NCI-H2196 treated with DMSO at 0.1 percent for 48 hours (cell line): ENCODE results near the gene CXCR4.
"Not testable (repeated sequence)": the region's sequence is repeated elsewhere in the genome, so short reads cannot be mapped to it uniquely, and the experiment has no call there.

ENCODE experiments used
- DNase-seq: peaks from one replicate; lab custom pipeline; 2025; ENCODE audit not compliant: unreplicated experiment; lab: John Stamatoyannopoulos, UW

The CXCR4 gene

DNA sequence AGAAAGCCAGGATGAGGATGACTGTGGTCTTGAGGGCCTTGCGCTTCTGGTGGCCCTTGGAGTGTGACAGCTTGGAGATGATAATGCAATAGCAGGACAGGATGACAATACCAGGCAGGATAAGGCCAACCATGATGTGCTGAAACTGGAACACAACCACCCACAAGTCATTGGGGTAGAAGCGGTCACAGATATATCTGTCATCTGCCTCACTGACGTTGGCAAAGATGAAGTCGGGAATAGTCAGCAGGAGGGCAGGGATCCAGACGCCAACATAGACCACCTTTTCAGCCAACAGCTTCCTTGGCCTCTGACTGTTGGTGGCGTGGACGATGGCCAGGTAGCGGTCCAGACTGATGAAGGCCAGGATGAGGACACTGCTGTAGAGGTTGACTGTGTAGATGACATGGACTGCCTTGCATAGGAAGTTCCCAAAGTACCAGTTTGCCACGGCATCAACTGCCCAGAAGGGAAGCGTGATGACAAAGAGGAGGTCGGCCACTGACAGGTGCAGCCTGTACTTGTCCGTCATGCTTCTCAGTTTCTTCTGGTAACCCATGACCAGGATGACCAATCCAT, 2.7 kb downstream of the CXCR4 start:
- DNase-seq = no peak

DNA sequence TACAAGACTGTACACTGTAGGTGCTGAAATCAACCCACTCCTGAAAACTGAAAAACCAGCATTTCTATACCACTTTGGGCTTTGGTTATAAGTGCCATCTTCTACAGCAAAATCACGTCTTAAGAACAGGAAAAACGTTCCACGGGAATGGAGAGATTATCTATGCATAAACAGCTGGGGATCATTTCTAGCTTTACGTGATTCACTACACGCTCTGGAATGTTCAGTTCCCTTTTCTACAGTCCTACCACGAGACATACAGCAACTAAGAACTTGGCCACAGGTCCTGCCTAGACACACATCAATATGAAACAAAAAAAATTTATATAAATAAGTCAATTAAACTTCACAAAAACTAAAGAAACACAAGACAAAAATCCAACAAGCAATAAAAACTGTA, 3.6 kb downstream of the CXCR4 start:
- DNase-seq = no peak

DNA sequence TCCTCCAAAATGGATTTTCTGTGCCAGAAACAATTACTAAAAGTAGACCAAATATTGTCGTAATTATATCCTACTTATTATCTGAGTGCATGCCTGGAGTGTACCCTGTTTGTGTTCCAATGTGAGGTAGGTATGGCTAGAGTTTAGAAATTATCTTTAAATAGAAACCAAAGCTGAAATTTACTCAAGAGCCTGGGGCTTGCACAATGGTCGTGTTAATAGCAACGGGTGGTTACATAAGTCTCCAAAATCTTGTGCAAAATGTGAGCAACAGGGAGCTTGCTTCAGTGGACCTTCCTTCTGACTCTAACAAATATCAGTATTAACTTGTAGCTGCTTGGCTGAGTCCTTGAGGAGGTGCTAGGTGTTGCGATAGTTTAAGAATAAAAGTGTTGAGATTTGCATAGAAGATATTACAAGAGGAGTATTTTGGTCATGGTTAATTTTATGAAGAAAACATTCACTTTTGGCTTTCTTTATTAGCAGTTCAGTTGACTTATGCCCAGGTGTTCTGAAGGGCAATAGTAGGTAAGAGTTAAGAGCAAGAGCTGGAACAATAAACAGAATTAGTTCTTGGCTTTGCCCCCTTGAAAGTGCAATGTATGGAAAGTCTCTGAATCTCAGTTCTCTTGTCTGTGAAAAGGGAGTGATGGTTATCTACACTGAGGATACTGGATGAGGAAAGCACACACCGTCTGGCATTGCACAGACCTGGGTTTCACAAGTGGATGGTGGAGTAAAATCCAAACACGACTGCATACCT, 4.6 kb downstream of the CXCR4 start:
- DNase-seq = no peak

DNA sequence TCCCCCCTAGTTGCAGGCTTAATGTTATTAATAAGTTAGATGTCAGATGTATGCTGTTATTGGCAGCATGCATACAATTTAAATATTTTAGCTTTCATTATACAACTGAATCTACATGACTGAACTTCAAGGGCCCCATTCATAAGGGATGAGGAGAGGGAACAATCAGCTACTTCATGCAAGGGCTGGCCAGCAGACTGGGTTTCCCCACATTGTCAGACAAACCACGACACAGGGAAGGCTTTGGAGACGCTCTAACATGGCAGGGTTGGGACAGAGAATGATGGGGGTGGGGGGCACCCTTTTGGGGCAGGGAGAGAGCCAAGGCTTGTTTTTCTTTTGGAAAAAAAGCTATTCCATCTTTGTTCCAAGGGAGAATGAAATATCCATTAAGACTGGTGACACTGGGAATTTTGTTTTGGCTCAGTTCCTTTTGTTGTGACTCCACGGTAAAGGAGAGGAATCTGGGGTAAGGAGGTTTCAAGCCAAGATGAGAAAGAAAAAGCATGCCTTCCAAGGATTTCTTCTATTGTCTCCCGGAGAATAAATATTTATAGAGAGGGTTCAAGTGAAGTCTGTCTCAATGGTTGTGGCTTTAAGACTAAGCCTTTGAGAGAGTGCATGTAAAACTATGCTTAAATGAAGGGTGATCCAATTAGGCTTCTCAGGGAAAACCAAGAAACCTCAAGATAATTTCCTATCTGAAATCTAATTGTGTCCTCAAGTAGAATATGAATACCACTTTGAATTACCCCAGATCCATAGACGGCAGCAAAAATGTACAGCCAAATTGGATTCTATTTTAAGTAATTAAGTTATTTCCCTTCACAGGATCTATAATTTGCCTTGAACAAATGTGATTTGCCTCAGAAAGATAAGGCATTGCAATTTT, 5.4 kb downstream of the CXCR4 start:
- DNase-seq = no peak

DNA sequence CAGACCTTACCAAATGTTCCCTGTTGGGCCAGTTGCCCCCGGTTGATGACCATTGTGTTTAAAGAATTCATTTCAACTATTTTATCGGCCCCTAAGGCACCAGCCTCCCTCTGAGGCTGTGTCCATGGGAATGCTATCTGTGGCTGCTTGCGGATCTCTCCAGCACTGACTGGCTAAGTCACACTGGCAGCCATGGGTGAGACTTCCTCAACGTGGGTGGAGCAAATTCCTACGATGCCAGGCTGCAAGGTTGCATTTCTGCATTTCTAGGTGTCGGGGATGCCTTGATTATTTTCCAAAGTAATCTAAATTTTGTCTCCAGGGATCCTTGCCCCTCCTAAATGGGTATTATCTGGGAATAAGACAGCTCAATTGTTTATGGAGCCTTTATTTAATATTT, 6.2 kb downstream of the CXCR4 start:
- no peak for DNase-seq

DNA sequence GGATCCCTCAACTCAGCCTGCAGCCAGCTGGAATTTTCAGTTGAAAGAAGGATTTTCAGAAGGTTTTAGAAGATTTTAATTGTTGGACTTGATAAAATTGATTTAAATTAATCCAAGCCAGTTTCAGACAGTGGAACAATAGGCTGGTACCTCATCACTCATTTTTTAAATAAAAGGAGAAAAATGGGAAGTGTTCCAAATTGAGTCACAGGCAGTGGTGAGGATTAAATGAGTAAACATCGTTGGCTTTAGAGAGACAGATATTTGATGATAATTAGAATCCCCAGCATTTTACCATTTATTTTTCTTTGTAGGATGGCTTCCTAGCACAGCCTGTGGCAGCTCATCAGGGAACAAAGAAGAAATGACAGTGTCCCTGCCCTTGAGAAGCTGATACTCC, 7.4 kb downstream of the CXCR4 start:
- no peak for DNase-seq

DNA sequence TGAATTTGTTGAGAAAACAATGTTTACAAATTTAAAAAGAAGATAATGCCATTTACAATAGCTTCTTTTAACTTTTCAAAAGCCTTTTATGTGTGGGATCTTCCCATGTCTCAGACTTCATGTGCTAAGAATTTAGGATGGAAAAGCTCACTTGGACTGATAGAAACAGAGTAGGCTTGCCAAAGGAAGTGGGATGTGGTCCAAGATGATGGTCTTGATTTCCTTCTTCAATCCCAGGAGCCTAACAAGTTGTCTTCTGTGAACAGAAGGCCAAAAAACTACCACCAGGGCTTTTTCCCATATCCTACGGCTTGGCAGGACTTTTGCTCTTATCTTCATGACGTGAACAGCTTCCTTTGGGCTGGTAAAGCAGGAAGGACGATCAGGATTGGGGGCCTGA, 9.5 kb downstream of the CXCR4 start:
- DNase-seq = no peak

DNA sequence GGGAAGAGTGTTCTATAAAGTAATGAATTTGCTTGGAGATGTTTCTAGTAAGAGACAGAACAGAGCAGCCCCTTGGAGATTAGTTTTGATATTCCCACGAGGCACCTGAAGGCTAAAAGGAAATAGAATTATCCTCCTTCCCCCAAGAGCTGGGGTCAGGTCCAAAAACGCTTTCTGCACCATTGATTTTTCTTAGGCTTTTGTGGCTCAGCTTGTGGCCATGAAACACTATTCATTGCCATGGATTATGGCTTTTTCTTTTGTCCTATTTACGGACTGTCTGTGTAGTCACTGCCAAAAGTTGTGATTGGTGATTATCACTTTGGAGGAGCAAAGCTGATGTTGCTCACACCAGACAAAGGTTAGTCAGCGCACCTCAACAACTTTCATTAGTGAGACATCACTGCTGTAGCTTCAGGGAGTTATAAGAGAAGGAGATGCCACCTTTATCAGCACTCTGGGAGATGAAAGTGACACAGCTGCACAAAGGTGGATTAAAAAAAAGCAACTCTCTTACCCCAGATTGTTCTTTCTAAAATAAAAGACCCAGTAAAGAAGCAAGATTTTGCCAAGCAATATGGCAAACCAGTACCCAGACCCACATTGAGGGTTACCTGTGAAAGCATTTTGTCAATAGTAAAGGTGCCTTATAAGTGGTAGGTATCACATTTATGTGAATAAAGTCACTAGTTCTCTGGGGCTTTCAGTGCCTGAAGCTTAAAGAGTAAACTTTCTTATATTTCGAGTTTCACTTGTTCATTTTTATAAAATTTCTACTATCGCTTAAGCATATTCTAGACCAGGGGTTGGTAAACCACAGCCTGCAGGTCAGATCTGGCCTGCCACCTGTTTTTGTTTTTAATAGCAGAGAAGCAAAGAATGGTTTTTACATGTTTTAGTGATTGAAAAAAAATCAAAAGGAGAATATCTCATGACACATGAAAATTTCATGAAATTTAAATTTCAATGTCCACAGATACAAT, 10.6 kb downstream of the CXCR4 start:
- DNase-seq = no peak

DNA sequence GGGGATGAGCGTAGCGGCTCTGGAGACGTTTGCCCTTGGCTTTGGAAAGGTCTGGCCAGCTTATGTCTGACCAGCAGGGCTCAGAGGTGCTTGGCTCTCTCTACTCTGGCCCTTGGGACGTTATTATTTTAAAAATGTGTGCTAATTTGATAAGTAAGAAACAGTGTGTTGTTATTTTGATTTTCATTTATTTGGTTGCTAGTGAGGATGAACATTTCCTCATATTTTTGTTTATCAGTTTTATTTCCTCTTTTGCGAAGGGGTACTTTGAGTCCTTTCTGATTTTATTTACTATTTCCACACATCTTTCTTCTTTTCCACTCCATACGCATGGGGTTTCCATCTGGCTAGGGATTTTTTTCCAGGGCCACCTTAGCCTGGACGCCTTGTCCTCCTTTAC, 11.4 kb downstream of the CXCR4 start:
- DNase-seq = no peak

DNA sequence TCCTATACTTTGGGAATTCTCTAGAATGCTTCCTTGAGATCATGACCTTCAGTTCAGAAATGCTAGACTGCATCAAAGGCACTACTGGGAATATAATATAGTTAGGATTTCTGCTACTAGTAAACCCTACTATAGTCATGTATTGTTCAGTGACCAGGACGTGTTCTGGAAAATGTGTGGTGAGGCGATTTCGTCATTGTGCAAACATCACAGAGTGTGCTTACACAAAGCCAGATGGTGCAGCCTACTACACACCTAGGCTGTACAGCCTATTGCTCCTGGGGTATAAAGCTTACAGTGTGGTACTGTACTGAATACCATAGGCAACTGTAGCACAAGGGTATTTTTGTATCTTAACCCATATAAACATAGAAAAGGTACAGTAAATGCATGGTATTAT, 13.0 kb downstream of the CXCR4 start:
- no peak for DNase-seq

DNA sequence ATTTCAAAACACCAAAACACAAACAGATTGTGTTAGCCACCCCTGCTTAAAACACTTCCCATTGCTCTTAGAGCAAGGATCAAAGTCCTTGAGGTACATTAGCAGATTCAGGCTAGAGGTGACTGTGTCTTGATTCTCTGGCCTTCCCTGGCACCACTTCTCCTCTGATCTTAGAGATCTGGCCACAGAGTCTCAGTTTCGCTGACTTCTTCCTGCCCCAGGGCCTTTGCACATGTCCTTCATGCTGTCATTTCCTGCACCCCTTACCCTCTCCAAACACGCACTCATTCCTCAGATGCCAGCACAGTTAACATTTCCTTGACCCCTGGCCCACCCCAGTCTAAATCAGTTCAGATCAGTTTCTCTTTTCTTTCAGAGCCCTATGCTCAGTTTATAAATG, 16.9 kb downstream of the CXCR4 start:
- no peak for DNase-seq

DNA sequence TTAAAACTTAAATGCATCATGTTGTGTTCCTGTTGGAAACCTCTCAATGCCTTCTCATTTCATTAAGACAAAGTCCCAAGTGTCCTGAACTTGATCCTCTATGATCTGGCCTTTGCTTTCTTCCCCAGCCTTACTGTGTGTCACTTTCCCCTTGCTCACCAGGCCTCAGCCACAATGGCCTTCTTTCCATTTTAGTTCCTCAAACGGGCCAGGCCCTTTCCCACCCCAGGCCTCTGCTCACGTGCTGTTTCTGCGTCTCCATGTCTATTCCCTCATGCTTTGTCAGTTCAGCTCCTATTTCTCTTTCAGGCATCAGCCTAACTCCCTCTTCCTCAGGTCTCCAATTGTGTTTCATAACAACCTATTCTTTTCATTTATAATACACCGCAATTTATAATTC, 19.5 kb downstream of the CXCR4 start:
- DNase-seq = no peak

DNA sequence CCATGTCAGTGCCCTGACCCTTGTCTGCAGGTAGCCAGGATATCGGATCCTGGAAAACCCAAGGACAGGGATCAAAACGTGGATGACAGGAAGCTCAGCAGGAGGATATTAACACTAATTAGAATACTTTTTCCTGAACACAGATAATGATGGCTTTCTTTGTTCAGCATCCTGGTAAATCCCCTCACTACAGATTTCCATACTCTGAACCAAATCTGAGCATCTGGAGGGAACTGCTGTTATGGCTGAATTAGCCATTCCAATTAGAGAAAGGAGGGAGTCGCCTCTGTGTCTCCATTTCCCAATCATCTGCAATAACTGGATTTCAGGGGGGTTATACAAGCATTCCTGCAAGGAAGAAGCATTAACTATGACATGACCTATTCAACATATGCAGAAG, 24.4 kb downstream of the CXCR4 start:
- no peak for DNase-seq

DNA sequence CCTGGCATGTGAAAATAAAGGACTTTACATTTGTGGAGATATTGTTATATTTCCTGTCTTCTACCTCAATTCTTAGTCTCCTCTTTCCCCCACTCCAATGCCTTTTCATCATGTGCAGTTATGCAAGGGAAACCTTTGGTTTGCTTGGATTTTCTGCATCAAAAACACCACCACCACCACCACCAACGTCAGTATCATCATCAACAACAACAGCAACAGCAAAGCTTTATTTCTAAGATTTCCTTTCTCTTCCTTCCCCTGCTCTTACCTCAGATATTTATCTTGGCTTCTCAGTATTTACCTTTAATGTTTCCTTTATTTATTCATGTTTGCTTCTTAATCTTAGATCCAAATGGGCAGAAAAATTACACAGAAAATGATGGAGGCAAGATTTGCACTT, 26.1 kb downstream of the CXCR4 start:
- no peak for DNase-seq

DNA sequence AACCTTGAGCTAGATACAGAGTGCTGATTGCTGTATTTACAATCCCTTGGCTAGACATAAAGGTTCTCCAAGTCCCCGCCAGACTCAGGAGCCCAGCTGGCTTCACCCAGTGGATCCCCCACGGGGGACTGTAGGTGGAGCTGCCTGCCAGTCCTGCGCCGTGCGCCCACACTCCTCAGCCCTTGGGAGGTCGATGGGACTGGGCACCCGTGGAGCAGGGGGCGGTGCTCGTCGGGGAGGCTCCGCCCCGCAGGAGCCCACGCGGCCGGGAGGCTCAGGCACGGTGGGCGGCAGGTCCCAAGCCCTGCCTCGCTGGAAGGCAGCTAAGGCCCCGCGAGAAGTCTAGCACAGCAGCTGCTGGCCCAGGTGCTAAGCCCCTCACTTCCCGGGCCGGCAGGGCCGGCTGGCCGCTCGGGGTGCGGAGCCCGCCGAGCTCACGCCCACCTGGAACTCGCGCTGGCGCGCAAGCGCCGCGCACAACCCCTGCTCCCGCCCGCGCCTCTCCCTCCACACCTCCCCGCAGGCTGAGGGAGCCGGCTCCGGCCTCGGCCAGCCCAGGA, 30.0 kb downstream of the CXCR4 start:
- not testable (repeated sequence) for DNase-seq

DNA sequence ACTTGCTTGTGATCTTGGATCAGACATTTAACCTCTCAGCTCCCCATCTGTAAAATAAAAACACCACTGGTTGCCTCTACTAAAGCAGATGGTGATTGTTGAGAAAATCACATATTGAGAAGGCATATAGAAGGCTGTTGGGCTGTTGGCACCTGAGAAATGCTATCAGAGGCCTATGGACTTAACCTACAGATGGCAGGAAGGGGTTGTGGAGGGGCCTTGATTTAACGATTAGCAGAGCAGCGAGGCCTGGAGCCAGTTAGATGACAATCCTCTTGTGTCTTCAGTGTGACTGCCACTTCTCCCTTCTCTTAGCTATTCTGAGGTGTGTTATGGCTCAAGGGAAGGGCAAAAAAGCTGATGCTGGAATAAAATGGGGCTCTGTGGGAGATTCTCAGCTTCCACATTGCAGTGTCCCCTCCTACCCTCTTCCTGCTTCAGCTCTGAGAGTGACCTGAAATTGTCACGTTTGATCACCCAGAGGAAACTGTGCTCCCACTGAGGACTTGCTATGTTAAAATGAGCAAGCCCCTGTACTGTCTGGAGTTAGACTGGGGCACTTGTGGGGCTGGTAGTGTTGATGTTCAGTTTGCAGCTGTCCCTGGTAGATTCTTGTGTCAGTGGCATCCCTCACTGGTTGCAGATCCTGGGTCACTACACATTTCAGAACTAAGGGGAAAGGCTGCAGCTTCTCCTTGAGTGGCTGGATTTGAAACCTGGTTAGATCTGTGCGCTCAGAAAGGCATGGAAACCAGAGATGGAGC, 31.5 kb downstream of the CXCR4 start:
- no peak for DNase-seq

DNA sequence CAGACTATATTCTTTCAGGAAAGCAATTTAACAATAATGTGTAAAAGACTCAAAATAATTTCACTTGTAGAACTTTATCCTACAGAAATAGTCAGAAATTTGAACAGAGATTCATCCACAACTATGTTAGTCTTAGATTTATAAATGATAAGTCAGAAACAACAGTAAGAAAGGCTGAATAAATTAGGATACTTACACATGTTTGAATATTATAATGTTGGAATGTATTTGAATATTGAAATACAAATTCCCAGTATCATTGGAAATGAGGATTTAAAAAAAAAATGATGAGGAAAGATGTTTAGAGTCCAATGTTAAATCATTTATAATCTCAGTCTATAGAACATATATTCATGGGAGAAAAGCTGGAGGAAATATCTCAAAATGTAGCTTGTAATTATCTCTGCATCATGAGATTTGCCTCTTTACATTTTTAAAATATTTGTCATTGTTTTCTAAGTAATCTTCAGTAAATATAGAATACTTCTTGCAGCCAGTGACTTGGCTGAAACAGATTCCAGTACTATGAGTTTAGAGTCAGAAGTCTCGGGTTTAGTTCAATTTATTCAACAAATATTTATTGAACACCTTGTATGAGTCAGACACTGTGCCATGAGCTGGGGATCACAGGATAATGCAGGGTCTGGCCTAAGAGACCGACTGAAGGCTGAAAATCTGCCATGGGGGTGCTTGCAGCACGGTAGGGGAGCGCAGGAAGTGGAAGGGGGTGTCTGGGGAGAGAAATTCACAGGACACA, 32.3 kb downstream of the CXCR4 start:
- no peak for DNase-seq

DNA sequence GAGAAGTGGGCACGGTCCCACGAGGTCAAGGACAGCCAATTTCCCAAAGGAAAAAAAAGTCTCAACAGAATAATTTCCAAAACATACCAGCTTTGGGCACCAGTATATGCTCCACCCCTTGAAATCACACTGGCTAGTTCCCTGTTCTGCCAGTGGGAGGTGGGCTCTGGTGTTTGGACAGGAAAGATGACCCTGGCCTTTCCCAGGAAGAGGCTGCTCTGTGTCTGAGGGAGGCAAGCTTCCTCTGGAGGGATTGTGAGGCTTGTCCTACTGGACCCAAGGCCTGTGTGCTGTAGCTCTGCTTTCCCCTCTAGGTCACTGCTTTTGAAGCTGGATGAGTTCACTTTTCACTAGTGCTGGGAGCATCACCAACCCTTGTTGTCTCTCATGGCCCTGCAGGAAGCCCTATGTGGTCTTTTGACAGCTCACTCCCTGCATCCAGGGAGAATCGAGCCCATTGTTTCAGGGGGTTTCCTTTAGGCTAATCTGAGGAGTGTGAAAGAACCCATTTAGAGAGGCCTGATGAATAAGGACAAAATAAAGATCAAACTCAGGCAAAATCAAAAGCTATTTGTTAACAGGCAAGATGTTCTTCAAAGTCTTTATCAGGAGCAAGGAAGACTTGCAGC, 36.3 kb downstream of the CXCR4 start:
- no peak for DNase-seq

DNA sequence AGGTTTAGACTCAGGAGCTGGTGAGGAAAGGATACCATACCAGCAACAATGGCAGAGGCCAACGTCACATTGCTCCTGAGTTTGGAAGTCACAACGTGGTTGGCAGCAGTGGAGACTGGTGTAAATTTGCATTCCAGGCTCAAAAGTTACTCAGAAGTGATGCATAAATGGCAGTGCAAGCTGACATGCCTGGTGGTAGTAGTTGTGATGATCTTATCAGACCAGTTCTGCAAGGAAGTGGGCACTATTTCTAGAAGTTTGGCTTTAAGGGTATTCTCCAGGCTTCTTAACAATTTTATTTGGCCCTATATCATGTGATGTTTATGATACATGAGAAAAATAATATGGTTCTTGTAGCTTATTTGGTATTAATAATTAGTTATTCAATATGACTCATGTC, 37.8 kb downstream of the CXCR4 start:
- DNase-seq = no peak
